Activated CD4-positive, CD25-positive, alpha-beta regulatory T cell treated with anti-CD3 and anti-CD28 coated beads, Interleukin-2, amount 50 U/mL, for 24 hours (primary cell): ENCODE results near the gene PRPF6.

ENCODE experiments used
- ATAC-seq, 2 donors: fragments of 150-1000 bp; cut with Tn5 transposase; one replicate each; pipeline ENCODE4 v1.10.0; 2021; ENCODE audit warnings: mild to moderate bottlenecking in 1 of 2, moderate library complexity in 1 of 2

Gene PRPF6

GRCh38 chr20:64065974-64066343 is 85.0 kb downstream of the PRPF6 start:
- peak; percentile 10 to 36 for ATAC-seq

GRCh38 chr20:64067005-64067632 is 86.2 kb downstream of the PRPF6 start:
- no peak for ATAC-seq

- ATAC-seq: no peak
Measured at GRCh38 chr20:64067733-64068307, 86.9 kb downstream of the PRPF6 start.

- no peak for ATAC-seq
Measured at GRCh38 chr20:64068386-64069208, 87.7 kb downstream of the PRPF6 start.

DNA sequence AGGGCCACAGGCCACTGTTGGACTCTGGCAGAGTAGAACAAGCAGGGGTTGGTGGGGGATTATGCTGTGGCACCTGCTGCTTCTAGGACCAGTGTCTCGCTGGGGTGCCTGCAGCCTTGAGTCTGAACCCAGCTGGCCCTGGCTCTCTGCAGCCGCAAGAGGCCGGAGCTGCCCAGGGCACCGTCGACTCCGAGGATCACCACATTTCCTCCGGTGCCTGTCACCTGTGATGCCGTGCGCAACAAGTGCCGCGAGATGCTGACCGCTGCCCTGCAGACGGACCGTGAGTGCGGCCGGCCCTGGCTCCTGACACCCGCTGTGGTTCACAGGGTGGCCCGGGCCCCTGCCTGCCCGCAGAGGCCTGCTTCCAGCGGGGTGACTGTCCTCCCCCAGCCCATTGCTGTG is 88.3 kb downstream of the PRPF6 start:
- ATAC-seq: no peak

- no peak for ATAC-seq
Measured at GRCh38 chr20:64069614-64070243, 88.8 kb downstream of the PRPF6 start.

GRCh38 chr20:64070244-64070993 is 89.5 kb downstream of the PRPF6 start:
- ATAC-seq: no peak

DNA sequence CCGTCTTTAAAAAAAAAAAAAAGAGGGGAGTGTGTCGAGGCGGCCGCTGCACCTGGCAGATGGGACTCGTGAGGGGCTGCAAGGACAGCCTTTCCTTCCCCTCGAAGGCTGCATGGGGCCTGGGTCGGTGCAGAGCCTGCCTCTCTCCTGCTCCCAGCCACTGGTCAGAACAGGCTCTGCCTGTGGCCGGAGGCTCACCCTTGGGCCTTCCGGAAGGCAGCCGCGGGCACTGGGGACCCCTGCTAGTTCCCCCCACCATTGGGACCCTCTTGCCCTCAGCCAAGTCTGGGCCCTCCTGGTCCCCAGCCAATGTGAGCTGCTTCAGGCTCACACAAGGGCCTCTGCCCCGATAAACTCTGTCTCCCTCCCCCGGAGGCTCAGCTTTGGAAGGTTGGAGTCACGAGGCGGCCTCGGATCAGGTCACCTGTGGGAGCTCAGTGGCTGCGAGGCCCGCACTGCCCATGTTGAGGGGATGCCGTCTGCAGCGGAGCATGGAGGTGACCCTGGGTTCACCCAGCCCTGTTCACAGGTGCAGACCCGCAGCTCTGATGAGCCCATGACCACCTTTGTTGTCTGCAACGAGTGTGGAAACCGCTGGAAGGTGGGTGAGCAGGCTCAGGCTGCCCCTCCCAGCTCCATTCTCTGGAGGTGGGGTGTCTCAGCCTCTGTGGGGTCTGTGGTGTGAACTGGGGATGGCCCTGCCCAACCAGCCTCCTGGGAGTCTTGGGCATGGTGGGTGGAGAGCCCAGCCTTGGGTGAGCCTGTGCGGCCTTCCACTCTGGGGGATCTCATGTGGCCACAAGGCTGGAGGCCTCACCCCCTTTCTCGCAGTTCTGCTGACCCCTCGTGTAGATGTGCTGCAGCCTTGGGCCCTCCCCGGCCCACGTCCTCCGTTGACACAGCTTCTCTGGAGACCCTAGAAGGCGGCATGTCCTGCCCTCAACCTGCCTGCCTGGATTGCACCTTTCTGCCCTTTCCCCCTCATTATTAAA is 90.7 kb downstream of the PRPF6 start:
- ATAC-seq: no peak

DNA sequence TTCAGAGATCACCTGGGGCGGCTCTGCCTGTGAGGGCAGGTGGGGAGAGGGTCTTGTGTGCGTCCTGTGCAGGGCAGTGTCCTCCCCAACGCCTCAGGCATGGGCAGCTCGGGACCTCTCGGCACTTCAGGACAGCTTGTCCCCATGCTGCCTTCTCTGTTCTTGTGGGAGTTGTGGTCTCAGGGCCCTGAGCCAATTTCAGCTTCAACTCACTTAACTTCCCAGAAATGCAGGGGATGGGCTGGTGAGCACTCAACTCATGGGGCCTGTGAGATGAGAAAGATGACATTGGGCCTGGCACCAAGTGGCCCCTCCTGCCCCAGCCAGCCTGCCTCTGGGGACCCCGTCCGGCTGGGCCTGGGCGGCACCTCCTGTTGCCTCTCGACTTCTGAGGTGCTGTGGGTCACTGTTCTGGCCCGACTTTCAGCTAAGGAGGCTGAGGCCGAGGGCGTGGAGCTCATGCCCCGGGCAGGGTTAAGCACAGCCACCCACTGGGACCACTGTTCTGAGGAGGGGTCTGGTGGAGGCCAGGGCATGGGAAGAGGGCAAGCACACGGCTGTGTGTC is 91.6 kb downstream of the PRPF6 start:
- ATAC-seq: no peak

- ATAC-seq: no peak
Measured at GRCh38 chr20:64073476-64074183, 92.7 kb downstream of the PRPF6 start.

DNA sequence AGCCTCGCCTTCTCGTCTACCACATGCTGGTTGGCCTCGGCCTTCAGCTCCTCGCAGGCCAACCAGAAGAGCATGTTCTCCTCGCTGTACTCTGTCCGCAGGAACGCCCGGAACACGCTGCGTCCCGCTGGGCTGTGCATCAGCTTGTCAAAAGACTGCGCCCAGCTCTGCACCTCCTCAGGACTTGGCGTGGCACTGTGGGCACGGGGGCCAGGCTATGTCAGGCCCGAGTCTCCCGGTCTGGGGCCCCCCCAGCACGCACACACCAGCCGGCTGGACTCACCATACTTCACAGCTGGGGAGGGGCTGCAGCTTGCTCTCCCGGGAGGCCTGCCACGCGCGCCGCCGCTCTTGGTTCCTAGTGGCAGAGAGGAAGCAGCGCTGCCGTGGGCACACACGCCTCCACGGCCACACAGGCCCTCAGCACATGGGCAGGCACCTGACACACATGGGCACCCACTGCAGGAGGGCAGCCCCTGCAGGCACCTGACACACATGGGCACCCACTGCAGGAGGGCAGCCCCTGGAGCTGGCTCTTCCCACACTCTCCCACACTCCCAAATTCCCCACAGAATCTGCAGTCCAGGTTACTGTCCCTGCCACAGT is 93.4 kb downstream of the PRPF6 start:
- ATAC-seq: no peak

DNA sequence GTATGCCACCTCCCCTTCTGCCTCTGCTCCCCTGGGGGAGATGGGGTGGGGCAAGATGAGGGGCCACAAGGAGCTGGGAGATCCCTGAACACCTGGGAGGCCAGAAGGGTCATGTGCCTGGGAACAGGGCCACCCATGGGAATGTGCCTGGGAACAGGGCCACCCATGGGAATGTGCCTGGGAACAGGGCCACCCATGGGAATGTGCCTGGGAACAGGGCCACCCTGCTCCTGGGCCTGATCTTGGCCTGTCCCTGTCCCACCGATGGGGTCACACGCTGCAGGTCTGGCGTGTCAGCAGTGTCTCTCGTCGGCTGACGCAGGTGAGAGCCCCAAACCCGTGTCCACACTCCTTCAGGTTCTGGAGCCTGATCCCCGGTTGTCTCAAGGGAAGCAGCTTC is 94.0 kb downstream of the PRPF6 start:
- ATAC-seq: no peak

DNA sequence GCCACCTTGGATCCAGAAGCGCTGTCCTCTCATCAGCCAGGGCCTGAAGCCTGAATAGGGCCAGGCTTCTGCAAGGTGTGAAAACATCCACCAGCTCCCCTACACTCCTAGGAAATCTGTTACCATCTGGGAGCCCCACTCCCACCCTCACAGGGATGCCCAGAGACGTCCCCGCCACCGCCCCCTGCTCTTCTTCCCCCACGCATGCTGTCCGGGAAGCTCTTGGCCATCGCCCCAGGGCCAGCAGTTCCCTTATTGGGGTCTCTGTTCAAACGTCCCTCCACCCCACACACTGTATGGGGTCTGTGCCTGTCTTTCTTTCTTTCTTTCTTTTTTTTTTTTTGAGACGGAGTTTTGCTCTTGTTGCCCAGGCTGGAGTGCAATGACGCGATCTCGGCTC is 94.6 kb downstream of the PRPF6 start:
- no peak for ATAC-seq

DNA sequence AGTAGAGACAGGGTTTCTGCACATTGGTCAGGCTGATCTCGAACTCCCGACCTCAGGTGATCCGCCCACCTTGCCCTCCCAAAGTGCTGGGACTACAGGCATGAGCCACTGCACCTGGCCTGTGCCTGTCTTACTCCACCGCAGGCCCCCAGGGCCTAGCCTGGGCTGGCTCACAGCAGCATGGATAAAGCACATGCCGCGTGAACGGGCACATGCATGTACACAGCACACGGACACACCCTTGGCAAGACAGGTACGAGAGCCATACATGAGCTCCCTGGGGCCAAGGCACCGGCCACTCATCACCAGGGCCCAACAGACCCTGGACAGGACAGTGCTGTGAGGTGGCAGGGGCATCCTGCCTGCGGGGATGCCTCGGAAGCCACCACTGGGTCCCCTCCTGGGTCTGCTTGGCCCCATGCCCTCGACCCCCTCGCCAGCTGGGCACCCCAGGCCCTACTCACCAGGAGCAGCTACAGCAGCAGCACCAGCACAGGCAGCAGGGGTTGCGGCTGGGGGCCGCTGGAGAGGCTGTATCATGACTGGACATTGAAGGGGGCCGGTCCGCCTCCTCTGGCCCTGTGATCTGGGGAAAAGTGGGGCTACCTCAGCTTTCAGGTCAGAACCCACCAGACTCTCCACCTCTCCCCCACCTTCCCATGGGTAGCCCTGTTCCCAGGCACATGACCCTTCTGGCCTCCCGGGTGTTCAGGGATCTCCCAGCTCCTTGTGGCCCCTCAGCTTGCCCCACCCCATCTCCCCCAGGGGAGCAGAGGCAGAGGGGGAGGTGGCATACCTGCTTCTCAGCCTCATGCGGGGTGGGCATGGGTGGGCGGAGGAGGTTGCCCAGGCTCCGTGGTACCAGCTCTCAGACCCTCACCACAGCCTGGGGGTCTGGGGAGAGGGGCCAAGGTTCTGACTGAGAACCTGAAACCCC is 95.4 kb downstream of the PRPF6 start:
- no peak for ATAC-seq

DNA sequence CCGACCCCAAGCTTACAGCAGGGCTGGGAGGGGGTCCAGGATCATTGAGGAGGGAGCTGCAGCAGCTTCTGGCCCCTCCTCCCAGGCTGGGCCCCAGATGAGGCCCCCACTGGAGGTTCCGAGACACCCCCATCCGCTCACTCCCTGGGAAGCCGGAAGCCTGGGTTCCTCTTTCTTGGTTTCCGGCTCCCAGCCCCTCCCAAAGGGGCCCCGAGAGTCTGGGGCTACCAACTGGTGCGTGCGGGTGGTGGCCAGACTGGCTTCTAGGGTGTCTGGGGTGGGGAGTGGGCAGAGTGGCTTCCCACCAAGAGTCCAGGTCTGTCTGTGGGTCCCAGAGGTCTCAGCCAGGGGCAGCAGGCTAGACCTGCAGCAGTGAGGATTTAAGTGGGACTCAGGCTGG is 96.2 kb downstream of the PRPF6 start:
- peak; percentile 14 to 19 for ATAC-seq

DNA sequence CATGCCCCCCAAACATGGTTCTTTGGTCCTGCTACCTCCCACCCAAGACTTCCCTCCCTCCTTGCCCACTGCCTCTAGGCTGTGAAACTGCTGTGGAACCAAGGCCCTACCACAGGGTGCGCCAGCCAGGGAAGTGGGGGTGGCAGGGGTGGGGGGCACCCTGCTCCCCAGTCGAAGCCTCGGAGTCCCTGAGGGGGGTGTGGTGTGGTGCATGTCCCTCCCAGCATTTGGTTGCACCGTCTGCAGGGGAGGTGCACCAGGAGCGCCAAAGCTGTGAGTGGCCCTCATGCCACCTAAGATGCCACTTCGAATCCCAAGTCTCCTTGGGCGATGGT is 96.6 kb downstream of the PRPF6 start:
- no peak for ATAC-seq

DNA sequence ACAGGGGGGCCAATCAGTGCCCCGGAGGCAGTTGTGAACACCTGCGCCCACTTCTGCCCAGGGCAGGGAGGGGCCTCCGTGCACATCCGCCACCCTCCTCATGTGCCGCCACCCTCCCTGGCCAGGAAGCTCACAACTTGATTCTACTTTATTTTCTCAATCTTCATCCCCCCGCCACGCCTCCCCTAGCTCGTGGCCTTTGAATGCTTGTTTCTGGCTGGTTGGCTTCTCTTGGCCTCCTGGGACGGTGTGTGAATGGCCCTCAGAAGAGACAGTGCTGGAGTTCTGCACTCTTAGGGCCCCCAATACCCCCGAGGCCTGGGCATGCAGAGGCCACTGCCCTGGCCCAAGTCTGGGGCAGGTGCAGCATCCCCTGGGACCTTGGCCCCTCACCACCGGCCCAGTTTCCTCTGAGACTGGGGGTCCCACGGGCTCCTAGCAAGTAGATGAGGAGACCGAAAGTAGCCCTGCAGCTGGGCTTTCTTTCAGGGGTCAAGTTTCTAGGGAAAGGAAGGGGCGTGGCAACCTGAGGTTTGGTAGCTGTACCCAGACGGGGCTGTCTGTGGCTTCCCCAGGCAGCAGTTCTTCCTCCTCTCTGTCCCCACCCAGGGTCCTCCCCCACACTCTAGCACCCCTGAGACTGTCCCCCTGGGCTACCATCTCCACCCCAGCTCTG is 97.1 kb downstream of the PRPF6 start:
- peak in 1 of 2 donors; percentile 45 for ATAC-seq

DNA sequence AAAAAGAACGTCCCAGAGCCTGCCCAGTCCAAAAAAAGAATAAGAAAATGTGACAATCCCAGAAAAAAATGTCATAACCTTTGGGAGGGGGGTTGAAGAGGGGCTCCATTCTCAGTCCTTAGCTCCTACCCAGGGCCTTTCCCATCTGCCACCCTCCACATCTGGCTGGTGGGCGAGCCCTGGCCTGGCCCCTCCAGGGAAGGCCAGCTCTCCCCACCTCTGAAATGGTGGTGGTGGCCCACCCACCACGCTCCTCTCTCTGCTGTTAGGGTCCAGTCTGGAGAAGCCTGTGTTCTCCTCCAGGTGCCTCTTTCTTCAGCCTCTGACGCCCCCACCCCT is 98.0 kb downstream of the PRPF6 start:
- no peak for ATAC-seq
